ENCODE data around the gene MSH5. TPM values are rescaled to one million over a fixed set of nuclear protein-coding genes. Genes with fewer than 3 reads are reported as not detected.
A peak's percentile ranks its signal among the peaks of the same experiment; 100 is the strongest.

MSH5 gene
- total and polyA plus RNA-seq, 9 of the 15 experiments (the other 6 are each of a cell fraction or from before 2014, with no cell fraction given) = 12.5 to 104 (median 46.6) TPM

DNA sequence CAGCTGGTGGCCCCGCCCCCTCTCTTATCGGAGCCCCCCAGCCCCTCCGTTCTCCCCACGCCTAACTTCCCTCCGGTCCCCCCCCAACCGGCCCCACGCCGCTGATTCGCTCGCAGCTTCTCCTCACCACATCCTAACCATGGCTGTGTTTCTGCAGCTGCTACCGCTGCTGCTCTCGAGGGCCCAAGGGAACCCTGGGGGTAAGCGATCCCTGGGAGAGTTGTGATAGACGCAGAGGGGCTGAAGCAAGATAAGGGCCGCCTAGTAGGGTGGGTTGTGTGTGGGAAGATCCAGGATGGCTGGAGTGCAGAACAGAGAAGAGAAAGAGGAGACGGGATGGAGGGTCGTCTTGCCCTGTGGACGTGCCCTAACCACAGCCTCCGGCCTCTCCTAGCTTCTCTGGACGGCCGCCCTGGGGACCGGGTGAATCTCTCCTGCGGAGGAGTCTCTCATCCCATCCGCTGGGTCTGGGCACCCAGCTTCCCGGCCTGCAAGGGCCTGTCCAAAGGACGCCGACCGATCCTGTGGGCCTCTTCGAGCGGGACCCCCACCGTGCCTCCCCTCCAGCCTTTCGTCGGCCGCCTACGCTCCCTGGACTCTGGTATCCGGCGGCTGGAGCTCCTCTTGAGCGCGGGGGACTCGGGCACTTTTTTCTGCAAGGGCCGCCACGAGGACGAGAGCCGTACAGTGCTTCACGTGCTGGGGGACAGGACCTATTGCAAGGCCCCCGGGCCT lies 16.4 kb upstream of the MSH5 start, which contains the start of gene MPIG6B (continued):
- TF ChIP-seq FOSL1 (tag; conservative IDR thresholded peaks at IDR 0.05) (no peak), POLR2AphosphoS5 (IDR thresholded peaks at IDR 0.05; ENCODE audit: control insufficient read depth, insufficient read depth, low read depth, low read length) (no peak)

DNA sequence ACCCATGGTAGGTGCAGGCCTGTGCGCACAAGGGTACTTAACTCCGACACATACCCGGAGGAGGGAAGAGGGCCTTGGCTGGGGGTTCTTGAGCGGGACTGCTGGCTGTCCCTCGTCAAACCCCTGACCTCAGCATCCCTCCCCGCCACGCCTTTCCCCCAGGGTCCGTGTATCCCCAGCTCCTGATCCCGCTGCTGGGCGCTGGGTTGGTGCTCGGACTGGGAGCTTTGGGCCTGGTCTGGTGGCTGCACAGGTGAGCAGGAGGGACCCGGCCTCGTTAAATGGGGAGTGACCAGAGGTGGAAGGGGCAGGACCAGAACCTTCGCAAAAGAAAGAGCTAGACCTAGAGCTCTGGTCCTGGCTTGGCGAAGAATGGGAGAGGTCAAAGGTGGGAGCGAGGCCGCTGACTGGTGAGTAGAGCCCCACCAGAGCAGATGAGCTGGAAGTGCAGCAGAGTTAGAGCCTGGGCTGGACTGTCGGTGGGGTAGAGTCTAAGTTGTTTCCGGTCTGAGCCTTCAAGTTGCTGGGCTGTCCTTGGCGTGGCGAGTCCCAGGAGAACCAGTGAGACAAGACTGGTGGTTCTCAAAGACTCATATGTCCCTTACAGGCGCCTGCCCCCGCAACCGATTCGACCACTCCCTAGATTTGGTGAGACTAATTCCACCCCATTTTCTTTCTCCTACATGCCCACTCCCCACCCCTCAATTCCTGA lies 15.7 kb upstream of the MSH5 start:
- H3K79me2 ChIP-seq (ENCODE audit: control insufficient read depth, insufficient read depth, low read length) = peaks cover 7% of the 10 kb centered on the region; the same call in 1 of the 3 replicates
- no peak overlapping the region for H2AFZ ChIP-seq (ENCODE audit: low read depth, low read length)
- FAIRE-seq (no peak), ATAC-seq (no peak), DNase-seq (ENCODE audit: extremely low read depth in 1 of 4, low spot score in 3 of 4) (no peak)
- no peaks in the 10 kb centered on the region for H3K9me3 ChIP-seq (replicated peaks; ENCODE audit: control insufficient read depth, insufficient read depth, low read depth, low read length)
- 89% methylated on average over 24 of the region's 25 CpGs for WGBS (ENCODE audit: insufficient coverage, low coverage, missing lambda C conversion rate)
- H3K4me2 ChIP-seq (ENCODE audit: insufficient read depth, low read length) = no peak overlapping the region
- ChIA-PET POLR2A (interaction anchor here (0.5 to 15.0 kb wide), 13 partner anchors 11 to 477 kb away, joined by 3 to 236 read pairs (median 4); partner anchors contain the start of genes ABHD16A, C6orf47, CLIC1 and CSNK2B), CTCF (ENCODE audit: low intra/inter-chr PET ratio) (interaction anchor here (0.5 kb wide), 1 partner anchor 43 kb away, joined by 3 read pairs; the partner anchor contains the start of gene LY6G5C)
- no TSS peak for BruUV-seq (replicated peaks)
- in situ Hi-C loops (cut with MboI) = no loop called here
- peak overlapping the region in 1 of 2 experiments; percentile 70; a peak in 2 of 4 replicates for H3K9ac ChIP-seq (ENCODE audit: insufficient read depth in 1 of 2, low read depth in 2 of 2, low read length in 2 of 2)
- intact Hi-C loops (cut with micrococcal nuclease) = no loop called here
- peaks cover 5% of the 10 kb centered on the region for H3K9me1 ChIP-seq (ENCODE audit: control insufficient read depth, insufficient read depth, low read length)
- no peaks in the 10 kb centered on the region for H3K27me3 ChIP-seq (ENCODE audit: control insufficient read depth in 2 of 2, insufficient read depth in 2 of 2, low read length in 2 of 2)
- H3K36me3 ChIP-seq (ENCODE audit: control insufficient read depth, insufficient read depth, low read length) = peaks cover 27% of the 10 kb centered on the region; the same call in 2 of the 3 replicates
- peaks cover 43 to 53% of the 10 kb centered on the region in 2 experiments for H3K4me1 ChIP-seq (replicated peaks in 1 of 2; ENCODE audit: control insufficient read depth in 2 of 2, insufficient read depth in 2 of 2, low read length in 2 of 2)
- no peak for TF ChIP-seq ZNF780A (CRISPR knock-in tag; IDR thresholded peaks at IDR 0.05)
- TF ChIP-seq POLR2G (IDR thresholded peaks at IDR 0.05; ENCODE audit: low read depth, low read length) = peak; percentile 73
- TF ChIP-seq, protein P1, sequence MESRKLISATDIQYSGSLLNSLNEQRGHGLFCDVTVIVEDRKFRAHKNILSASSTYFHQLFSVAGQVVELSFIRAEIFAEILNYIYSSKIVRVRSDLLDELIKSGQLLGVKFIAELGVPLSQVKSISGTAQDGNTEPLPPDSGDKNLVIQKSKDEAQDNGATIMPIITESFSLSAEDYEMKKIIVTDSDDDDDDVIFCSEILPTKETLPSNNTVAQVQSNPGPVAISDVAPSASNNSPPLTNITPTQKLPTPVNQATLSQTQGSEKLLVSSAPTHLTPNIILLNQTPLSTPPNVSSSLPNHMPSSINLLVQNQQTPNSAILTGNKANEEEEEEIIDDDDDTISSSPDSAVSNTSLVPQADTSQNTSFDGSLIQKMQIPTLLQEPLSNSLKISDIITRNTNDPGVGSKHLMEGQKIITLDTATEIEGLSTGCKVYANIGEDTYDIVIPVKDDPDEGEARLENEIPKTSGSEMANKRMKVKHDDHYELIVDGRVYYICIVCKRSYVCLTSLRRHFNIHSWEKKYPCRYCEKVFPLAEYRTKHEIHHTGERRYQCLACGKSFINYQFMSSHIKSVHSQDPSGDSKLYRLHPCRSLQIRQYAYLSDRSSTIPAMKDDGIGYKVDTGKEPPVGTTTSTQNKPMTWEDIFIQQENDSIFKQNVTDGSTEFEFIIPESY (CRISPR knock-in tag; IDR thresholded peaks at IDR 0.05) = peak; percentile 8; the same call in 1 of the 2 replicates
- TF ChIP-seq RBFOX2 (IDR thresholded peaks at IDR 0.05; ENCODE audit: low read depth, low read length) = peak; percentile 51
- TF ChIP-seq NR4A1 (CRISPR knock-in tag; IDR thresholded peaks at IDR 0.05) = 0 out of 2 replicates have a peak, but pooled peaks have one; percentile 5
- no peak for TF ChIP-seq NR4A1 (tag; IDR thresholded peaks at IDR 0.05)
- TF ChIP-seq, protein P2, sequence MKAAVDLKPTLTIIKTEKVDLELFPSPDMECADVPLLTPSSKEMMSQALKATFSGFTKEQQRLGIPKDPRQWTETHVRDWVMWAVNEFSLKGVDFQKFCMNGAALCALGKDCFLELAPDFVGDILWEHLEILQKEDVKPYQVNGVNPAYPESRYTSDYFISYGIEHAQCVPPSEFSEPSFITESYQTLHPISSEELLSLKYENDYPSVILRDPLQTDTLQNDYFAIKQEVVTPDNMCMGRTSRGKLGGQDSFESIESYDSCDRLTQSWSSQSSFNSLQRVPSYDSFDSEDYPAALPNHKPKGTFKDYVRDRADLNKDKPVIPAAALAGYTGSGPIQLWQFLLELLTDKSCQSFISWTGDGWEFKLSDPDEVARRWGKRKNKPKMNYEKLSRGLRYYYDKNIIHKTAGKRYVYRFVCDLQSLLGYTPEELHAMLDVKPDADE (conservative IDR thresholded peaks at IDR 0.05; ENCODE audit: control insufficient read depth, low read depth, low read length) = 0 out of 2 replicates have a peak, but pooled peaks have one; percentile 20
- no peak for TF ChIP-seq ELF2 (CRISPR knock-in tag; IDR thresholded peaks at IDR 0.05)
- no peak for TF ChIP-seq WHSC1 (IDR thresholded peaks at IDR 0.05; ENCODE audit: low read length)
- no peaks in the 10 kb centered on the region for H4K20me1 ChIP-seq (replicated peaks; ENCODE audit: control insufficient read depth, insufficient read depth, low read length)
- no peak overlapping the region for H3K27ac ChIP-seq (ENCODE audit: extremely low read depth, low read depth, low read length)
- H3K4me3 ChIP-seq = no peak overlapping the region
